ENCODE measurements around the gene ZNF697.

The ZNF697 gene

GRCh38 chr1:119660253-119661083 is 12.4 kb upstream of the ZNF697 start:
- DNase-seq: no peak

- no peak for DNase-seq
Measured at GRCh38 chr1:119659628-119660027, 11.6 kb upstream of the ZNF697 start.

DNA sequence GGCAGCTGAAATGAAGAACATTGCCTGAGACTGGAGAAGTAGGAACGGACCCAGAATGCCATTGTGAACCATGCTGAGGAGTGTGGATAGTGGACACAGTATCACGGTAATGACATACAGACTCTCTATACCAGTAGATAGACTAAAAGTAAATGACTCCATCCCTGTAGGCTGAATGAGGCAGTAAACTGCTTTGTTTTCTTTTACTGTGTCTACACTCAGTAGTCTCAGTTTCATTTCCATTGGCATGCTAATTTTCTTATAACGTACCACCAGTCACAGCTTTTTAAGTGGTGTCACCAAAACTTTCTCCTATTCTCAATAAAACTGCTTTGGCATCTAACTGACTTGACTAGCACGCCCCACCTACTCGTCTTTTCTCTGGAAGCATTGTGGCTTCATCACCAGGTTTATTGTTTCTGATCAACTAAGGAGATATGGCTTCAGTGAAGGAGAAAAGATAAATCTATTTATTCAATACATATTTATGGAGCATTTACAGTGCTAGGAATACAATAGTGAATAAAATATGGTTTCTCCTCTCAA is 8.4 kb upstream of the ZNF697 start:
- no peak for DNase-seq

DNA sequence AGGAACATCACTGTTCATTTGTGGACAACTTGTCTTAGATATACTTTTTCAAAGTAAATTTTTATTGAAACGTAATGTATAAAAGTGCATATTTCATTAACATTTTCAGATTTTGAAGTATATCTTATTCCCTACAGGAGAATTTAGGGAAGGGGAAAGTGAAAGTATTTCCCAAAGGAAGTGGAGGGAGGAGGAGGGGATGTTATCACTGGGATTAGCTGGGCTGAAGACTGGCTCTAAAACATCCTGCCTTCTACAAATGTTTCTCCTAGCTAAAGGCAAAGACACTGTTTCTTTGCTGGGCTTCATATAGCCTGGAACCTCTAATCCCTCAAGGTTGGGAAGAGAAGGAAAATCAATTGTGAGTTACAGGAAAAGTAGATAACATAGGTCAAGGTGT is 7.1 kb upstream of the ZNF697 start:
- no peak for DNase-seq

DNA sequence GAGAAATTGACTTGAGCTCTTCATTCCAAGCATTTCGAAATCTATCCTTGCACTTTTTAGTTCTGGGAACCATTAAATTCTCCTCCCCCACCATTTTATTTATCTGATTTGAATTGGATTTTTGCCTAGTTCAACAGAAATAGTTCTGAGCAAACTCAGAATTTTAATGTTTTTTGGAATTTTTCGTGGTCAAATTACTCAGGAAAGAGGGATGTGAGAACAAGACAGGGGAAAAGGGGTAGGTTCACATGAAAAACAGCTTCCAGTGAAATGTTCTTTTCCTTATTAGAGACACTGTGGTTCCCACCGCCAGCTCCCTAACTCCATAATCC is 5.7 kb upstream of the ZNF697 start:
- DNase-seq: no peak

DNA sequence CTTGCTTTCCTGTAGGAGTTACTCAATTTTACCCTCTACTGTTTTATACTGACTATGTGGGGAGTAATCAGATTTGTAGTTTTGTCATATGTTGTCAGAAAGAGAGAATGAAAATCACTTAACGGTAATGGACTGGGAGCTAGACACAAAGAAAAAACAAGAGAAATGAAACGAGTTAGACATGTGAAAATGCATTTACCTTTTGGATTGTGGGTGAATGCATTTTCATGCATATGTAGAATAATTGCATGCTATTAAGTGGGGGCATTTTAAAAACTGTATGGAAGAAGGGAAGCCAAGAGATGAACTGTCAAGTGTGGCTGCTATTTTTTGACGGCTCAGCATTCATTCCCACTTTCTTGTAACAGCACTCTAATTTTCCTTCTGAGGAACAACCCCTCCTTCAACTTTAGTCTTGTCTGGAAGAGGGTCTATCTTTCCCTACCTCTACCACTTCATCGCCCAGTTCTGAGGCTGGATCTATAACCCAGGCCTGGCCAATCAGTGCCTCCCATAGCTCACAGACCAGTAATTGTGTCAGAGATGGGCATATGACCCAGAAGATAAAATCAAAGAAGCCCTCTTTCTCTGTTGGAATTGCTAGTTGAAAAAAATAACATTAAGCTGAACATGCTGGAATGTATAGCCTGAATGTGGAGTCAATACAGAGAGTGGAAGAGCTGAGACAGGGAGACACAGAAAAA is 5.2 kb upstream of the ZNF697 start:
- DNase-seq: no peak

DNA sequence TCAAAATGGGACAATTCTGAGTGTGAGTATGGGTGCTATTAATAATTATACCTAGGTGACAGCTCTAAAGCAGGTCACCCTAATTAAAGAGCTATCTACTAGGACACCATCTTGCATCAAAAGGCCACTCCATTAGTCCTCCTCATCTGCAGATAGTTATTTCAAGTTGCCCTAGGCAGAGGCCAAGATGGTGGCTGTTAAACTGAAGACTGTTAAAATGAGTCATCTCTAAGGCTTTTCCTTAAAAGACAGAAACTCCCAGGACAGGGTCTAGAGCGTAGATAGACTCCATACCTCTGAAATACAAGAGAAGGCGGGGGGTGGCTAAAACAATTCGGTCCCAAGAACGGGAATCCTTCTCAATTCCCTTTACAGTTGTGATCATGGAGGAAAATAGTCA is 4.5 kb upstream of the ZNF697 start:
- no peak for DNase-seq

DNA sequence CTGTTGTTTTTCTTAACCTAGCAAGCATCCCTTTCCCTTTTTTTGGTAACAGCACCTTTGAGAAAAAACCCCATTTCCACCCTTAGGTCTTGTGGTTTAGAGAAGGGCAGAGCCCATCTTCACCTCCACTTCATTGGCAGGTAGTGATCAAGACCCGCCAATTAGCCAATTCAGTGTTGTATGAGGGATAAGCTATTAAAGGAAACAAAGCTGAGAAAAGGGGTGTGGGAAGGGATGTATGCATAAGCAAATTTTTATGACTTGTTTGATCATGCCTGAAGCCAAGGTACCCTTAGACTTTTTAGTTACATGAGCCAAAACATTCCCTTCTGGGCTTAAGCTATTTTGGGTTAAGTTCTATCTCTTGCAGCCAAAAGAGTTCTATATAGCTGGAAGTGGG is 3.6 kb upstream of the ZNF697 start:
- DNase-seq: no peak

- no peak for DNase-seq
Measured at GRCh38 chr1:119651133-119651532, 3.1 kb upstream of the ZNF697 start.

DNA sequence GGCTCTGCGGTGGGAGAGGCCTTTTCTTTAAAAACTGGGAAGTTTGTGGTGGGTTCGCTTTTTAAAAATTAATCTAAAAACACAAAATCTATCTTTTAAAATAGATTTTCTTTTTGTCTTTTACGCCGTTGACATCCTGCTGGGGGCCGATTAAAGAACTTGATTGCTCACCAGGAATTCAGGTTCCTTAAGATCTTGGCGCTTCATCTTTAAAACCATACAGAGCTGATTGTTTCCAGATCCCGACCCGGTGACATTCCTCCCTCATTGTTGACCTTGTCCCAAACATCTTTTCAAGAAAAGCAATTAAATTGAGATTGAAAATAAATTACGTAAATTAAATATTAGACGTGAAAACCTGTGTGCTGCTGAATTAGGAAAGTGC is 546 bp upstream of the ZNF697 start:
- no peak for DNase-seq

- no peak for DNase-seq
Measured at GRCh38 chr1:119647228-119647733, 785 bp downstream of the ZNF697 start.

DNA sequence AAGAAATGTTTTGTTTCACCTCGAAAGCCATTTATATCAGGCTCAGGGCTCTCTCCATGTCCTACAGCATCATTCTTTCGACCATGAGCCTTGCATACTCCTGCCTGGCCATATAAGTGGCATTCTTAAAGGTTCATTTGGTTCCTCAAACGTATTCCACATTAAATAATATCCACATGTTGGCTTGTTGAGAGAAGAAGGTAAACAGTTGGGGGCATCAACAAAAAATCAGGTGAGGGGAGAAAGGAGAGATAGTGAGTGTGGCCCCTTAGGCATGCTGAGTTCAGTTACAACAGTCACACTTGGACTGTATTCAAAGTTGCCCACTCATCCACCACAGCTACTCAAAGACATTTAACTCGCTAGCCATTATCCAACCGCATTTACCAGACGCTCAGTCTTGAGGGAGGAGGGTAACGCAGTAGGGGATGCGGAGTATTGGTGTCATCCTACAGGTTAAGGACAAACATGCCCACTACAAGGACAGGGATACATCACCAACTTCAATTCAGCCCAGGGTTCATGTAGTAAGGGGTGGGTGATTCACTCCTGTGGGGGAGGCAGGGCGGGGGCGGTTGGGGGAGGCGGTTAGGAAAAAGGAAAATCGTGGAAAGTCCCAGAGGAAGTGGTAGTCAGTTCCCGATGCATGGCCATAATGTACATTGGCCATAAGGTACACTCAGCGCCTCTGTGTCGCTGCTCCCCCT is 1.4 kb downstream of the ZNF697 start:
- DNase-seq: no peak

DNA sequence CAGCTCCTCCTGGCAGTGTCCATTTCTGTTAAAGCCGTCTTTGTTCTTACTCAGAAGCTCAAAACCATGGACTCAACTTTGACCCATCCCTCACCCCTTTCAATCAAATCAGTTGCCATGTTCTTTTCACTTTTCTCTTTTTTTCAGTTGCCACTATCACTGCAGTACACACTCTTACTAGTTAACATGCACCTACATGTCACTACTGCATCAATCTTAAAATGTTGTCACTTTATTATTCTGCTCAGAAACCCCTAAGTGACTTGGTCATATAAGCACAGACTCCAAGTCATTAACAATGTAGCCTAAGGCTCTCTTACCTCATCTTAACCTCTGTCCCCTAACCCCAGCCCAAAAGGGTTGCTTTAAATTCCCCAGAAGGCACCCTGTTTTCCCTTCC is 9.0 kb downstream of the ZNF697 start:
- no peak for DNase-seq

GRCh38 chr1:119637710-119638109 is 10.4 kb downstream of the ZNF697 start:
- DNase-seq: no peak

DNA sequence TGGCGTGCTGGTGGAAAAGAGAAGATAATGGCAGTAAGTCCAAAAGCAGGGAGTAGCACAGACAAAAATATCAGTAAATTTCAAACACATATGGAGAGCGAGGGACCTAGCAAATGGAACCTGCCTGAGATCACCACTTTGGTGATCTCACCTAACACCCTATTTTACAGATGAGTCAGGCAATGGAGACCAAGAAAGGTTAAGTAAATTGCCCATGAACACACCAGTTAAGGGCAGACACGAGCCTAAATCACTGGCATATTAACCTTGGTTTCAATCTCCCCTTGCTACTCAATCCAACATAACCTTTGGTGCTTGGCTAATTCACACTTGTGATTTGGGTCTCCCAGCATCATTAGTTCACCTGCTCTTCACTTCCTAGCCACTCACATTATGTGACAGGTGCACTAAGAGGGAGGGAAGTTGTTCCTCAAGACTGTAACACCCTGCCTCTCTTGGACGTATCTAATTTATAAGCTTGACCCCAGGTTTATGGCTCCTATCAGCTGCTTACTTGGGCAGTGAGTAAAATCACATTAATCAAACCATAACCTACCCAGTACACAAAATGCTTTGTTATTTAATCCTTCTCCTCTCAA is 11.5 kb downstream of the ZNF697 start:
- no peak for DNase-seq

- no peak for DNase-seq
Measured at GRCh38 chr1:119635811-119636390, 12.2 kb downstream of the ZNF697 start.

DNA sequence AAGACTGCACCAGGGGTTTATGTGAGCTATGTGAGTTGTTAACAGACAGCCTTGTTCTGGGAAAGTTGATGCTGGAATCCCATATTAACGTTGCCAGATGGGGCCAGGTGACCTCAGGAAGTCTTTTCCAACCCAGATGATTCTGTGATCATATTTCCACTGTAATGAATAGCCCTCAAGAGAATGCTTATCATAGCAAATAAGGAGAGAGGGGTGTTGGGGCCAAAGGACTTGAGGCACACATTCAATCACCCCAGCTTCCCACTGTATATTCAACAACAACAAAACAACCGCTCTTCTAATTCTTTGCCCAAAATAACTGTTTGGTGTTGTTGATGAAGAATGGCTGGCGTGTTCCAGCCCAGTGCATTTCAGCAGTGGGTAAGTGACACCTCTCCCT is 14.1 kb downstream of the ZNF697 start:
- DNase-seq: no peak

DNA sequence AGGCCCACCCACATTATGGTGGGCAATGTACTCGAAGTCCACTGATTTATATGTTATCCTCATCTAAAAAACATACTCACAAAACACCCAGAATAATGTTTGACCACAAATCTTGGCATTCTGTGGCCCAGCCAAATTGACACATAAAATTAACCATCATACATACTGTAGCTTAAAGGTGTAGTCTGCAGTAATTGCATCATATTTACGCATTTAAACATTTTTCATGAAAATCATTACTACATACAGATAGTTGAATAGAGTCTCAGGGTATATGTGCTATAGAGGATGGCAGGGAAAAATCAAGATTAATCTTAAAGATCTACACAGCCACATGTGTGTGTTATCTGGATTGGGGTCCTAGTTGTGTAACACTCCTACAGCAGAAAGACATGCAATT is 14.5 kb downstream of the ZNF697 start:
- no peak for DNase-seq

- no peak for DNase-seq
Measured at GRCh38 chr1:119632841-119633240, 15.2 kb downstream of the ZNF697 start.

DNA sequence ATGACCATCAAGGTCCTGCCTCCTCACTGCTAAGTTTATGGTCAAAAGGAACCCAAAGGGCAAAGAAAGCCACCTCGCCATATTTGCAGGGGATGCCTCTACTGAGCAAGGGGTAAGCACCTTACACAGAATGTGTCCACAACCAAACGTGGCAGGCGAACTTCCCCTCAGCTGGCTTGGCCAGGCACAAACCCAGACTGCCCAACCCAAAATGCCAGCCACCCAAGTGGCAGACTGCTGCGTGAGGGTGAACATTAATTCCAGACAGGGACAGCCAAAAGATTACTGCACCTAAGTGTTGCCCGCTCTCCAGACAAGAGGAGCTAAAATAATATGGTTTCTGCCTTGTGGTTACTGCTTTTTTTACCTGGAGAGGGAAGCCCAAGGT is 16.0 kb downstream of the ZNF697 start:
- DNase-seq: no peak

DNA sequence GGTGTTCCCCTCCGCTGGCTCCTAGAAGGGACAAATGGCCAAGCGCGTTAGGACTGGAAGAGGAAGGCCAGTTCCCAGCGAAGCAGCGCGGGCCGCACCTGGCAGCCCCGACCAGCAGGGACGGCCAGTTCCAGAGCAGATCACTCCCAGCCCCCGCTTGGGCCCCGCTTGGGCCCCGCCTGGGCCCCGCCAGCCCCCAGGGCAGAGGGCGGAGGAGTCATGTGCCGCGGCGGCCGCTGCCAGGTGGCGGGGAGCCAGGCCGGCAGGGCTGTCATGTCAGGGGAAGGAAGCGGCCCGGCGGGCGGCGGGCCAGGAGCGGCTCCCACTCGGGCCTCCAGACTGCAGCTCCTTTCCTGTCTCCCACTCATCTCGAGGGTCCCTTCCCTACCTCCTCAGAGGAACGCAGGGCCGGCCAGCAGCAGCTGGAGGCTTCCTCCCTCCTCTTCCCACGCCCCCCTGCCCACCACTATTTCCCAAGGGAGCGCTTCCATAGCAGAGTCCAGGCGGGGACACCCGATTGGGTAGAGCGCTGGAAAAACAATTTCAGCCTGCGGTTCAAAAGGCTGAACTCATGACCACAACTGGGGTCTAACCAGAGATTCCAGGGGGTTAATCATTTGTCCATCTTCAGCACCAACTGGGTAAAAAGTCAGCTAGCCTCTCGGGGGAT is 16.5 kb downstream of the ZNF697 start:
- no peak for DNase-seq

DNA sequence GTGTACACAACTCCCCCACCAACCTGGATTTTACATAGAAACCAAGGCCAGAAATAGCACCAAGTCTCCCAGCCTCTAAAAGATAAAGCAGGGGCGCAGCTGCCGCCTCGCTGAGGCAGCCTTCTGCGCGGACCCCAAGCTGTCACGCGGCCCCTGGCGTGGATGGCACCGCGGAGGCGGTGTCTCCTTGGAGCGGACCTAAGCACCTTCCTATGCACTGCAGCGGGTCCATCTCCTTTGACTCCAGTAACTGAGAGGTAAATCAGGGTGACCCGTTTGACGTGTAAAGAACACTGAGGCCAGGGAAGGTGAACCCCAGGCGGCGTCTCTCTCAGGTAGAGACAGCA is 17.0 kb downstream of the ZNF697 start:
- no peak for DNase-seq
